A673 (cell line): Measurements from ENCODE around the gene IFT74. TPM values are rescaled to one million over a fixed set of nuclear protein-coding genes. Genes with fewer than 3 reads are reported as not detected.
A peak's percentile ranks its signal among the peaks of the same experiment; 100 is the strongest.

Experiments
- BruUV-seq: library from RNA; stranded (reverse); fragments of 400-500 nt; replicated peaks from 2 replicates; lab custom pipeline; 2021; lab: Mats Ljungman, UMichigan
- CTCF ChIA-PET: fragments of 300-600 bp; sonication (Branson Sonifier 250); formaldehyde crosslinking; loops from one replicate; lab custom pipeline; 2022; ENCODE audit warnings: antibody characterized with exemption; lab: Charles Lee
- POLR2A ChIA-PET: fragments of 300-600 bp; sonication (Branson Sonifier 250); formaldehyde crosslinking; loops from one replicate; lab custom pipeline; 2022; ENCODE audit warnings: antibody characterized with exemption; ENCODE audit not compliant: low non-redundant PET; lab: Charles Lee
- DNase-seq: peaks from one replicate; pipeline ENCODE4 v3.0.0-alpha.2; 2015; ENCODE audit warnings: low spot score
- H3K27ac ChIP-seq: fragments of 200-600 bp; sonication (generic); 2 replicates; pipeline ENCODE4 v1.5.1; 2016; ENCODE audit warnings: mixed run types, low read depth, mild to moderate bottlenecking, mixed read lengths, antibody characterized with exemption, low read length; ENCODE audit not compliant: poor library complexity, severe bottlenecking
- H3K27me3 ChIP-seq: fragments of 200-600 bp; sonication (generic); replicated peaks from 2 replicates; pipeline ENCODE4 v1.6.1; 2017; ENCODE audit warnings: mixed run types, low read depth, mild to moderate bottlenecking, mixed read lengths, antibody characterized with exemption, low read length; ENCODE audit not compliant: insufficient read depth, poor library complexity
- H3K36me3 ChIP-seq: fragments of 200-600 bp; sonication (generic); 2 replicates; pipeline ENCODE4 v1.6.1; 2016; ENCODE audit warnings: mixed run types, mild to moderate bottlenecking, mixed read lengths, antibody characterized with exemption, low read length; ENCODE audit not compliant: insufficient read depth, poor library complexity, severe bottlenecking
- H3K4me1 ChIP-seq: fragments of 200-600 bp; sonication (generic); 2 replicates; pipeline ENCODE4 v1.6.1; 2017; ENCODE audit warnings: mixed run types, mild to moderate bottlenecking, mixed read lengths, antibody characterized with exemption, low read length; ENCODE audit not compliant: insufficient read depth, poor library complexity, severe bottlenecking
- H3K4me3 ChIP-seq: fragments of 200-600 bp; sonication (generic); 2 replicates; pipeline ENCODE4 v1.5.1; 2016; ENCODE audit warnings: low read depth, mixed run types, mild to moderate bottlenecking, mixed read lengths, low read length; ENCODE audit not compliant: poor library complexity, severe bottlenecking
- H3K9me3 ChIP-seq: fragments of 200-600 bp; sonication (generic); 2 replicates; pipeline ENCODE4 v1.6.1; 2016; ENCODE audit warnings: mixed run types, low read depth, mild to moderate bottlenecking, mixed read lengths, antibody characterized with exemption, low read length; ENCODE audit not compliant: poor library complexity, severe bottlenecking
- CTCF ChIP-seq: fragments of 300-800, 200-600 bp; sonication (generic); conservative IDR thresholded peaks from 2 replicates; pipeline ENCODE4 v1.5.1; 2017; ENCODE audit warnings: low read depth, mild to moderate bottlenecking, antibody characterized with exemption, low read length, moderate library complexity, mixed read lengths
- EZH2 ChIP-seq: fragments of 200-600 bp; sonication (generic); IDR thresholded peaks from 2 replicates; pipeline ENCODE4 v1.6.1; 2017; ENCODE audit warnings: borderline replicate concordance, low read depth, mild to moderate bottlenecking, mixed read lengths, antibody characterized with exemption, low read length; ENCODE audit not compliant: poor library complexity, severe bottlenecking
- intact Hi-C: fragments of 100-400 bp; cut with micrococcal nuclease; formaldehyde crosslinking; loops from one replicate; pipeline ENCODE4 v1.10.0; 2022; ENCODE audit not compliant: unreplicated experiment
- total RNA-seq: library from RNA; stranded (reverse); gene quantifications from 2 replicates; pipeline ENCODE4 v1.2.3, GENCODE V29; 2021

The IFT74 gene
- total RNA-seq, 1 experiment from 2014 or later = 9.3 TPM

GRCh38 chr9:26945591-26945990 is 10.6 kb upstream of the IFT74 start:
- Histone ChIP-seq H3K9me3 (no peaks in the 10 kb centered on the region), H3K36me3 (no peaks in the 10 kb centered on the region), H3K27me3 (no peaks in the 10 kb centered on the region), H3K4me3 (peak overlapping the region; percentile 71), H3K4me1 (no peaks in the 10 kb centered on the region), H3K27ac (peak overlapping the region; percentile 98)
- POLR2A ChIA-PET = no interaction called here
- TSS peak; percentile 50 for BruUV-seq
- DNase-seq = no peak
- TF ChIP-seq EZH2 (no peak), CTCF (no peak)
- CTCF ChIA-PET = no interaction called here
- intact Hi-C loops = no loop called here

- TF ChIP-seq EZH2 = no peak
- no peaks in the 10 kb centered on the region for H3K4me1 ChIP-seq
- no peaks in the 10 kb centered on the region for H3K36me3 ChIP-seq
- no TSS peak for BruUV-seq
- H3K27ac ChIP-seq = peak within 1 kb of the TSS; percentile 98
- ChIA-PET POLR2A (no interaction called here), CTCF (no interaction called here)
- H3K27me3 ChIP-seq = no peaks in the 10 kb centered on the region
- peak within 1 kb of the TSS; percentile 71 for H3K4me3 ChIP-seq
- H3K9me3 ChIP-seq = no peaks in the 10 kb centered on the region
- intact Hi-C loops = loop anchor here (1.0 kb wide), 1 partner anchor 55 kb away; the partner anchor contains the start of gene CAAP1
- DNase-seq = peak; percentile 82
These were observed 9.2 kb upstream of the IFT74 start, which contains the start of gene PLAA for GRCh38 chr9:26946753-26947727. PLAA (minus strand) TSS chr9:26947242; CDS start chr9:26947045, 197 bp downstream.

GRCh38 chr9:26947736-26948135 is 8.5 kb upstream of the IFT74 start:
- no peak for DNase-seq
- intact Hi-C loops = loop anchor here (1.0 kb wide), 1 partner anchor 55 kb away; the partner anchor contains the start of gene CAAP1
- no peaks in the 10 kb centered on the region for H3K36me3 ChIP-seq
- peak overlapping the region; percentile 71 for H3K4me3 ChIP-seq
- ChIA-PET CTCF (no interaction called here), POLR2A (no interaction called here)
- H3K27me3 ChIP-seq = no peaks in the 10 kb centered on the region
- TSS peak; percentile 94 for BruUV-seq
- no peaks in the 10 kb centered on the region for H3K9me3 ChIP-seq
- no peaks in the 10 kb centered on the region for H3K4me1 ChIP-seq
- TF ChIP-seq EZH2 = no peak
- TF ChIP-seq CTCF = no peak
- peak overlapping the region; percentile 98 for H3K27ac ChIP-seq
